B cell (primary cell): Measurements from ENCODE around the gene H2BW2.
"Not testable (repeated sequence)": the region's sequence is repeated elsewhere in the genome, so short reads cannot be mapped to it uniquely, and the experiment has no call there.

Source experiments
- CTCF ChIP-seq: fragments of 200-600 bp; IDR thresholded peaks from one replicate; pipeline ENCODE4 v1.8.0; 2022; ENCODE audit warnings: antibody characterized with exemption, mild to moderate bottlenecking
- EZH2 ChIP-seq: IDR thresholded peaks from 2 replicates; pipeline ENCODE4 v1.6.1; 2012; ENCODE audit warnings: borderline replicate concordance, low read depth, mild to moderate bottlenecking, moderate library complexity, low read length; ENCODE audit not compliant: insufficient read depth, poor library complexity, severe bottlenecking

GRCh38 chrX:104062636-104063035, 22.9 kb downstream of the H2BW2 start:
- not testable (repeated sequence) for TF ChIP-seq CTCF, EZH2
